ENCODE measurements around the gene SLCO2B1.

- TF ChIP-seq POLR2A (IDR thresholded peaks at IDR 0.05) (no peak), POLR2AphosphoS5 (IDR thresholded peaks at IDR 0.05) (no peak)
Observed at GRCh38 chr11:75107187-75107586, 43.7 kb upstream of the SLCO2B1 start.

Data from suprapubic skin (tissue), 4 donors.